ENCODE data around the gene SIK3.

- TF ChIP-seq CTCF (IDR thresholded peaks at IDR 0.05) (no peak), EZH2 (IDR thresholded peaks at IDR 0.05) (no peak), EZH2phosphoT487 (IDR thresholded peaks at IDR 0.05) (no peak)
Measured at GRCh38 chr11:116833491-116833815, 264.8 kb downstream of the SIK3 start.

Measured in neural progenitor cell (in vitro differentiated cells).